Endodermal cell (in vitro differentiated cells): Measurements from ENCODE around the gene HIGD1B. TPM values are rescaled to one million over a fixed set of nuclear protein-coding genes. Genes with fewer than 3 reads are reported as not detected.

Source experiments
- DNase-seq: peaks from one replicate; pipeline ENCODE4 v3.0.0-alpha.2; 2017
- H3K27ac ChIP-seq: 2 replicates; pipeline ENCODE4 v1.5.1; 2013; ENCODE audit warnings: mild to moderate bottlenecking, low read depth, low read length, moderate library complexity
- H3K27me3 ChIP-seq: 2 replicates; pipeline ENCODE4 v1.6.1; 2013; ENCODE audit warnings: mild to moderate bottlenecking, low read length, moderate library complexity; ENCODE audit not compliant: insufficient read depth, control insufficient read depth, poor library complexity, severe bottlenecking
- H3K36me3 ChIP-seq: 2 replicates; pipeline ENCODE4 v1.7.0; 2013; ENCODE audit warnings: mild to moderate bottlenecking, low read length, moderate library complexity; ENCODE audit not compliant: control insufficient read depth, insufficient read depth
- H3K4me1 ChIP-seq: one replicate; pipeline ENCODE4 v1.7.0; 2013; ENCODE audit warnings: low read length; ENCODE audit not compliant: control insufficient read depth, insufficient read depth
- H3K4me3 ChIP-seq: 2 replicates; pipeline ENCODE4 v1.5.1; 2013; ENCODE audit warnings: mild to moderate bottlenecking, low read length, moderate library complexity
- H3K9ac ChIP-seq: 2 replicates; pipeline ENCODE4 v1.6.1; 2013; ENCODE audit warnings: mild to moderate bottlenecking, low read length, moderate library complexity; ENCODE audit not compliant: poor library complexity, severe bottlenecking; ENCODE audit errors: extremely low read depth
- H3K9me3 ChIP-seq: 2 replicates; pipeline ENCODE4 v1.6.1; 2013; ENCODE audit warnings: mild to moderate bottlenecking, low read length, moderate library complexity; ENCODE audit not compliant: control insufficient read depth
- H3K27ac Mint-ChIP-seq: 2 replicates; pipeline ENCODE4 v1.8.0; 2020; ENCODE audit warnings: mixed read lengths
- H3K27me3 Mint-ChIP-seq: 2 replicates; pipeline ENCODE4 v1.8.0; 2021; ENCODE audit warnings: mild to moderate bottlenecking, mixed read lengths; ENCODE audit not compliant: insufficient read depth
- H3K36me3 Mint-ChIP-seq: 2 replicates; pipeline ENCODE4 v1.8.0; 2020; ENCODE audit warnings: low read depth, mixed read lengths
- H3K4me1 Mint-ChIP-seq: 2 replicates; pipeline ENCODE4 v1.8.0; 2020; ENCODE audit warnings: mixed read lengths
- H3K4me3 Mint-ChIP-seq: 2 replicates; pipeline ENCODE4 v1.8.0; 2020; ENCODE audit warnings: mild to moderate bottlenecking, moderate library complexity, mixed read lengths
- H3K9me3 Mint-ChIP-seq: 2 replicates; pipeline ENCODE4 v1.8.0; 2020; ENCODE audit warnings: mild to moderate bottlenecking, mixed read lengths
- CTCF ChIP-seq: fragments of 200-600 bp; sonication (generic); conservative IDR thresholded peaks from 2 replicates; pipeline ENCODE4 v1.5.0; 2021; ENCODE audit warnings: antibody characterized with exemption, mild to moderate bottlenecking
- WGBS, 2 experiments: methylation state at CpG; one replicate each; pipeline versions ENCODE4 v1.1.5 to v1.1.7; 2013; ENCODE audit warnings: missing lambda C conversion rate in 2 of 2, mixed read lengths in 1 of 2; ENCODE audit not compliant: insufficient coverage in 1 of 2, insufficient read length in 1 of 2; 5-methylcytosine and 5-hydroxymethylcytosine counted together
- total RNA-seq, 2 donors: library from RNA; stranded (reverse); fragmentation: NEBNext Ultra II Directional in 1 of 2; extraction: Animal tissue kit (Norgen Biotek cat#: 25700) in 1 of 2; gene quantifications; 2 replicates in 1 of 2; 3 replicates in 1 of 2; pipeline ENCODE4 v1.2.1, GENCODE V29; 2021

The HIGD1B gene
- total RNA-seq, 2 donors from 2014 or later, result not detected

GRCh38 chr17:44899074-44899782 is 51.5 kb downstream of the HIGD1B start, which contains the start of gene EFTUD2:
Gene EFTUD2 (minus strand): TSS chr17:44899445. CDS start chr17:44894521, 4,924 bp downstream.
- Mint-ChIP-seq H3K4me3 (peak within 1 kb of the TSS; percentile 93), H3K36me3 (peaks cover 20% of the 10 kb centered on the region), H3K4me1 (peaks cover 6% of the 10 kb centered on the region), H3K27ac (peak within 1 kb of the TSS; percentile 100), H3K27me3 (peaks cover 2% of the 10 kb centered on the region), H3K9me3 (no peaks in the 10 kb centered on the region)
- DNase-seq, result peak; percentile 97
- peak within 1 kb of the TSS; percentile 100 for H3K4me3 ChIP-seq
- H3K27me3 ChIP-seq, result no peaks in the 10 kb centered on the region
- WGBS, 2 experiments, result 0% methylated on average over 28 to 54 of the region's 54 CpGs
- H3K4me1 ChIP-seq, result no peaks in the 10 kb centered on the region
- TF ChIP-seq CTCF, result no peak
- peaks cover 15% of the 10 kb centered on the region for H3K36me3 ChIP-seq
- H3K27ac ChIP-seq, result peak within 1 kb of the TSS; percentile 100
- H3K9ac ChIP-seq, result peak within 1 kb of the TSS; percentile 99
- no peaks in the 10 kb centered on the region for H3K9me3 ChIP-seq

Other genes with a start within 250 kb of the HIGD1B start
- gene MEIOC, start 191.4 kb upstream of the HIGD1B start, total RNA-seq, result 1 to 10 TPM; 1.4 to 3.7 TPM
- 10 to 100 TPM; 35.7 to 38.1 TPM for gene CCDC43, start 158.1 kb upstream of the HIGD1B start, total RNA-seq
- 10 to 100 TPM; 31.1 to 44.9 TPM for gene DBF4B, start 139.2 kb upstream of the HIGD1B start, total RNA-seq
- gene ADAM11, start 88.9 kb upstream of the HIGD1B start, total RNA-seq, result 1 to 10 TPM; 1.9 to 3.5 TPM
- gene GJC1, start 17.6 kb upstream of the HIGD1B start, total RNA-seq, result 100 to 1,000 TPM in 1 of 2 donors, 10 to 100 TPM in 1; 81.9 to 108 TPM
- 100 to 1,000 TPM; 145 to 171 TPM for gene EFTUD2, start 51.6 kb downstream of the HIGD1B start, total RNA-seq
- gene GFAP, start 67.6 kb downstream of the HIGD1B start, total RNA-seq, result under 1 TPM in 1 of 2 donors, not detected in 1; 0.35 TPM
- 10 to 100 TPM; 43.5 to 64.7 TPM for gene KIF18B, start 99.9 kb downstream of the HIGD1B start, total RNA-seq
- 1 to 10 TPM; 1.4 to 2.7 TPM for gene C1QL1, start 120.4 kb downstream of the HIGD1B start, total RNA-seq
- gene DCAKD, start 203.7 kb downstream of the HIGD1B start, total RNA-seq, result 10 to 100 TPM; 54.5 to 69.4 TPM
- 100 to 1,000 TPM; 122 to 136 TPM for gene NMT1, start 213.4 kb downstream of the HIGD1B start, total RNA-seq